ENCODE data around the gene PDGFD.

DNA sequence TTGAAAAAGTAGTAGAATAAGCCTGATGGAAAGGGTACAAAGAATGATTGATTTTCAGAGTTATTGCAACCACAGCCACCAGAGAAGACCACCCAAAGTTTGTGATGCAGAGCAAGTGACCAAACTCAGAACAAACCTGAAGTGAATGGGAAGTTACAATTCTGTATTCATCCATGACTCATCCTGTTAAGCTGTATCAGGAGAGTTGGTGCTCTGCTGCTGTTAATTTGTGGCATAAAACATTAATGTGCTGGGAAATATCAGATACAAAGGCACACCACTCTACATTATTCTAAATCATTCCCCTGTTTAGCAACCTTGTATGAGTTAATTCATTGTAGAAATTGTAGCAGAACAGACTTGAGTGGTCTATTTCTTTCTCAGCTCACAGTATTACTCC lies 19.6 kb upstream of the PDGFD start:
- TF ChIP-seq CTCF (conservative IDR thresholded peaks at IDR 0.05 in 1 of 2, IDR thresholded peaks at IDR 0.05 in 1 of 2; ENCODE audit: low read depth in 1 of 2, low read length in 2 of 2) (no peak), EZH2 (IDR thresholded peaks at IDR 0.05; ENCODE audit: low read length, missing control alignments) (no peak)
